ENCODE measurements around the gene DLG2.

DNA sequence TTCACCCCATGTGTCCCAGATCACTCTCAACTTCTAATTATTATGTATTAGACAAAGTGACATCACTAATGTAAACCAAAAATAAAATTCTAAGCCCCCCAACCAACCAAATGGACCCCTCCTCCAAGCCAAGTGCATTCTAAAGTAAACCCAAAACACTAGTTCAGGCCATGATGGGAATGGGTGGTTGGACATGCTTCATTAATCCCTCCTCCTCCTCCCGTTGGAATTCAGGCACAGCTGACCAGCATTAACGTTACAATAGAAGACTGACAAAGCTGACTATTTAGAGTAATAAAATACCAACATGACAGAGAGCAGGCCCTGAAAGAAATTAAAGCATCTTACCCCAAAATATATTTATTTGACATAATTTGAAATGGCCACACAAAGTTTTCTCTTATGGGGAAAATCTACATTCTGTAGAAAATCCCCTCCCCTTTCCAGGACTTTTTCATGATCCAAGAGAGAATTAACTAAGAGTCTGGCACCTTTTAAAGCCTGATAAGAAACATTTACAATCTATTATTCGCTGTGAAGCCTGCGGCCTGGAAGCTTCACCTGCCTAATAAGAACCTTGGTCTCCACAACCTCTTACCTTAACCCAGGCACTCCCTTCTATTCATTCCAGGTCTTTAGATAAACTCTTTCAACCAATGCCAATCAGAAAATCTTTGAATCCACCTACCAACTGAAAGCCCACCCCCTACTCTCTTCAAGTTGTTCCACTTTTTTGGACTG lies 1392.5 kb downstream of the DLG2 start:
- TF ChIP-seq, protein P1, sequence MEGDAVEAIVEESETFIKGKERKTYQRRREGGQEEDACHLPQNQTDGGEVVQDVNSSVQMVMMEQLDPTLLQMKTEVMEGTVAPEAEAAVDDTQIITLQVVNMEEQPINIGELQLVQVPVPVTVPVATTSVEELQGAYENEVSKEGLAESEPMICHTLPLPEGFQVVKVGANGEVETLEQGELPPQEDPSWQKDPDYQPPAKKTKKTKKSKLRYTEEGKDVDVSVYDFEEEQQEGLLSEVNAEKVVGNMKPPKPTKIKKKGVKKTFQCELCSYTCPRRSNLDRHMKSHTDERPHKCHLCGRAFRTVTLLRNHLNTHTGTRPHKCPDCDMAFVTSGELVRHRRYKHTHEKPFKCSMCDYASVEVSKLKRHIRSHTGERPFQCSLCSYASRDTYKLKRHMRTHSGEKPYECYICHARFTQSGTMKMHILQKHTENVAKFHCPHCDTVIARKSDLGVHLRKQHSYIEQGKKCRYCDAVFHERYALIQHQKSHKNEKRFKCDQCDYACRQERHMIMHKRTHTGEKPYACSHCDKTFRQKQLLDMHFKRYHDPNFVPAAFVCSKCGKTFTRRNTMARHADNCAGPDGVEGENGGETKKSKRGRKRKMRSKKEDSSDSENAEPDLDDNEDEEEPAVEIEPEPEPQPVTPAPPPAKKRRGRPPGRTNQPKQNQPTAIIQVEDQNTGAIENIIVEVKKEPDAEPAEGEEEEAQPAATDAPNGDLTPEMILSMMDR (IDR thresholded peaks at IDR 0.05; ENCODE audit: low read depth, low read length, poor library complexity, severe bottlenecking): no peak
- no peak for TF ChIP-seq EZH2phosphoT487 (IDR thresholded peaks at IDR 0.05; ENCODE audit: borderline replicate concordance, low read length)

Measured in DOHH2 (cell line).